GM23338 (cell line): Measurements from ENCODE around the gene ATP1B3. TPM values are rescaled to one million over a fixed set of nuclear protein-coding genes. Genes with fewer than 3 reads are reported as not detected.
A peak's percentile ranks its signal among the peaks of the same experiment; 100 is the strongest.
"Not testable (repeated sequence)": the region's sequence is repeated elsewhere in the genome, so short reads cannot be mapped to it uniquely, and the experiment has no call there.

Experiments
- ATAC-seq: fragments of 200-7000 bp; cut with Tn5 transposase; 3 replicates; pipeline ENCODE4 v1.9.1; 2020
- DNase-seq: peaks from one replicate; pipeline ENCODE4 v3.0.0-alpha.2; 2015; ENCODE audit warnings: low spot score
- H2AFZ ChIP-seq: fragments of 200-600 bp; sonication (generic); 2 replicates; pipeline ENCODE4 v1.8.0; 2016; ENCODE audit warnings: antibody characterized with exemption, mild to moderate bottlenecking, moderate library complexity
- H3F3A ChIP-seq: fragments of 200-600 bp; sonication (generic); replicated peaks from 2 replicates; pipeline ENCODE4 v1.8.0; 2017; ENCODE audit warnings: antibody characterized with exemption, mixed run types, low read depth
- H3K27ac ChIP-seq: fragments of 200-600 bp; sonication (generic); 2 replicates; pipeline ENCODE4 v1.6.1; 2016; ENCODE audit warnings: low read depth
- H3K27me3 ChIP-seq: fragments of 200-600 bp; sonication (generic); 2 replicates; pipeline ENCODE4 v1.8.0; 2016; ENCODE audit warnings: mild to moderate bottlenecking, mixed run types, moderate library complexity; ENCODE audit not compliant: insufficient read depth
- H3K36me3 ChIP-seq: fragments of 200-600 bp; sonication (generic); 2 replicates; pipeline ENCODE4 v1.8.0; 2016; ENCODE audit warnings: mild to moderate bottlenecking; ENCODE audit not compliant: insufficient read depth
- H3K4me1 ChIP-seq: fragments of 200-600 bp; sonication (generic); 2 replicates; pipeline ENCODE4 v1.8.0; 2016; ENCODE audit warnings: mild to moderate bottlenecking, moderate library complexity; ENCODE audit not compliant: insufficient read depth
- H3K4me2 ChIP-seq: fragments of 200-600 bp; sonication (generic); 2 replicates; pipeline ENCODE4 v1.7.1; 2017; ENCODE audit warnings: mixed run types
- H3K4me3 ChIP-seq: fragments of 200-600 bp; sonication (generic); 2 replicates; pipeline ENCODE4 v1.6.1; 2016; ENCODE audit warnings: mixed run types
- H3K79me2 ChIP-seq: fragments of 200-600 bp; sonication (generic); replicated peaks from 2 replicates; pipeline ENCODE4 v1.8.0; 2017; ENCODE audit warnings: mild to moderate bottlenecking; ENCODE audit not compliant: insufficient read depth
- H3K9me2 ChIP-seq: fragments of 200-600 bp; sonication (generic); 2 replicates; pipeline ENCODE4 v1.8.0; 2017; ENCODE audit not compliant: insufficient read depth
- H4K20me1 ChIP-seq: fragments of 200-600 bp; sonication (generic); replicated peaks from 2 replicates; pipeline ENCODE4 v1.8.0; 2017; ENCODE audit warnings: mild to moderate bottlenecking; ENCODE audit not compliant: insufficient read depth
- H3K27ac Mint-ChIP-seq: 2 replicates; pipeline ENCODE4 v1.8.0; 2020; ENCODE audit warnings: inconsistent platforms, mild to moderate bottlenecking, moderate library complexity, mixed read lengths
- H3K27me3 Mint-ChIP-seq: 3 replicates; pipeline ENCODE4 v1.8.0; 2022; ENCODE audit warnings: low read depth, mild to moderate bottlenecking, moderate library complexity, mixed read lengths, inconsistent platforms; ENCODE audit not compliant: insufficient read depth, poor library complexity
- H3K36me3 Mint-ChIP-seq: 3 replicates; pipeline ENCODE4 v1.8.0; 2021; ENCODE audit warnings: low read depth, mild to moderate bottlenecking, inconsistent platforms, moderate library complexity, mixed read lengths
- H3K4me1 Mint-ChIP-seq: 3 replicates; pipeline ENCODE4 v1.8.0; 2020; ENCODE audit warnings: mild to moderate bottlenecking, inconsistent platforms, mixed read lengths
- H3K4me3 Mint-ChIP-seq: 3 replicates; pipeline ENCODE4 v1.8.0; 2021; ENCODE audit warnings: moderate library complexity, mild to moderate bottlenecking, inconsistent platforms, mixed read lengths
- H3K9me3 Mint-ChIP-seq: 3 replicates; pipeline ENCODE4 v1.8.0; 2020; ENCODE audit warnings: moderate library complexity, mild to moderate bottlenecking, inconsistent platforms, mixed read lengths
- CTCF ChIP-seq, 2 experiments: fragments of 200-600 bp in 1 of 2; sonication (generic) in 1 of 2; conservative IDR thresholded peaks; 2 replicates each; pipeline versions ENCODE4 v1.5.1 to v1.6.1; 2016 to 2017; ENCODE audit warnings: antibody characterized with exemption in 2 of 2, low read depth in 2 of 2, mild to moderate bottlenecking in 2 of 2, moderate library complexity in 1 of 2
- EZH2 ChIP-seq: fragments of 200-600 bp; sonication (generic); IDR thresholded peaks from one replicate; pipeline ENCODE4 v1.8.0; 2017; ENCODE audit warnings: antibody characterized with exemption, mild to moderate bottlenecking, low read depth; ENCODE audit not compliant: unreplicated experiment
- JUNB ChIP-seq: IDR thresholded peaks from one replicate; pipeline ENCODE4 v1.6.1; 2016; ENCODE audit warnings: antibody characterized with exemption; ENCODE audit not compliant: unreplicated experiment
- NANOG ChIP-seq: IDR thresholded peaks from 2 replicates; pipeline ENCODE4 v1.6.1; 2016; ENCODE audit warnings: antibody characterized with exemption, borderline replicate concordance
- POLR2AphosphoS5 ChIP-seq: IDR thresholded peaks from 2 replicates; pipeline ENCODE4 v1.6.1; 2016; ENCODE audit warnings: antibody characterized with exemption, low read depth
- ZNF114 ChIP-seq: fragments of 250-450 bp; sonication (Bioruptor Pico); IDR thresholded peaks from 2 replicates; pipeline ENCODE4 v1.5.0; 2020; ENCODE audit warnings: mild to moderate bottlenecking, moderate library complexity
- ZNF331 ChIP-seq: fragments of 250-450 bp; sonication (Bioruptor Pico); IDR thresholded peaks from 2 replicates; pipeline ENCODE4 v1.5.0; 2020; ENCODE audit warnings: low read depth, mild to moderate bottlenecking, moderate library complexity
- ZNF462 ChIP-seq: fragments of 250-450 bp; sonication (Bioruptor Pico); IDR thresholded peaks from 2 replicates; pipeline ENCODE4 v1.5.0; 2020; ENCODE audit warnings: mild to moderate bottlenecking, moderate library complexity
- polyA plus RNA-seq: library from polyadenylated mRNA; unstranded; fragments of >200 nt; fragmentation: Nextera tagmentation; extraction: Ambion mirVana; gene quantifications from 2 replicates; pipeline ENCODE4 v1.2.1, GENCODE V29; 2016
- total RNA-seq: library from RNA; depleted of rRNA; stranded (reverse); fragments of >200 nt; shearing (Covaris generic); gene quantifications from 2 replicates; pipeline ENCODE4 v1.2.3, GENCODE V29; 2014

Gene ATP1B3
- total and polyA plus RNA-seq, 2 experiments from 2014 or later, result 135 to 315 TPM

GRCh38 chr3:141909986-141910385 lies 33.5 kb downstream of the ATP1B3 start:
- H3K27ac ChIP-seq, H3K4me1 ChIP-seq, H3K4me3 Mint-ChIP-seq, H3K4me3 ChIP-seq, H3K79me2 ChIP-seq, H4K20me1 ChIP-seq, DNase-seq, H3K27me3 ChIP-seq, H3F3A ChIP-seq, H3K27me3 Mint-ChIP-seq, ATAC-seq, H3K27ac Mint-ChIP-seq, H3K4me2 ChIP-seq, H3K9me2 ChIP-seq, H3K4me1 Mint-ChIP-seq, H2AFZ ChIP-seq, H3K9me3 Mint-ChIP-seq: not testable (repeated sequence)
- H3K36me3 ChIP-seq, result peaks cover 25% of the 10 kb centered on the region; the same call in 1 of the 2 replicates
- peaks cover 90% of the 10 kb centered on the region for H3K36me3 Mint-ChIP-seq

- Mint-ChIP-seq H3K27me3 (peaks cover 1% of the 10 kb centered on the region), H3K36me3 (peaks cover 93% of the 10 kb centered on the region), H3K27ac (no peak overlapping the region), H3K4me3 (no peak overlapping the region), H3K4me1 (no peaks in the 10 kb centered on the region), H3K9me3 (peaks cover 6% of the 10 kb centered on the region; the same call in 2 of the 3 replicates)
- no peaks in the 10 kb centered on the region for H3K27me3 ChIP-seq
- ATAC-seq (peak; percentile 71), DNase-seq (peak; percentile 78)
- no peak overlapping the region for H3K4me3 ChIP-seq
- TF ChIP-seq POLR2AphosphoS5, result no peak
- TF ChIP-seq CTCF (conservative IDR thresholded peaks at IDR 0.05; ENCODE audit: low read depth in 2 of 2), result peak; percentile 82 to 84
- H2AFZ ChIP-seq, result no peak overlapping the region
- no peak overlapping the region for H3K4me2 ChIP-seq
- no peaks in the 10 kb centered on the region for H3F3A ChIP-seq
- no peaks in the 10 kb centered on the region for H3K79me2 ChIP-seq
- peaks cover 13% of the 10 kb centered on the region; the same call in 1 of the 2 replicates for H3K36me3 ChIP-seq
- H4K20me1 ChIP-seq, result 0 out of 2 replicates have a peak, but pooled peaks cover 10% of the 10 kb centered on the region
- no peaks in the 10 kb centered on the region for H3K9me2 ChIP-seq
- H3K4me1 ChIP-seq, result no peaks in the 10 kb centered on the region
- H3K27ac ChIP-seq, result no peak overlapping the region
Measured at GRCh38 chr3:141913150-141913811, 36.8 kb downstream of the ATP1B3 start.

GRCh38 chr3:141914311-141914710 lies 37.9 kb downstream of the ATP1B3 start:
- peaks cover 91% of the 10 kb centered on the region for H3K36me3 Mint-ChIP-seq
- no peaks in the 10 kb centered on the region for H3K4me1 ChIP-seq
- H3K9me2 ChIP-seq, result no peaks in the 10 kb centered on the region
- peaks cover 6% of the 10 kb centered on the region; the same call in 2 of the 3 replicates for H3K9me3 Mint-ChIP-seq
- no peak for DNase-seq
- no peak overlapping the region for H3K4me3 Mint-ChIP-seq
- 0 out of 2 replicates have a peak, but pooled peaks cover 10% of the 10 kb centered on the region for H4K20me1 ChIP-seq
- H3K27me3 ChIP-seq, result no peaks in the 10 kb centered on the region
- H3K4me2 ChIP-seq, result no peak overlapping the region
- ATAC-seq, result no peak
- peaks cover 1% of the 10 kb centered on the region for H3K27me3 Mint-ChIP-seq
- H3F3A ChIP-seq, result no peaks in the 10 kb centered on the region
- no peak overlapping the region for H3K4me3 ChIP-seq
- peaks cover 12% of the 10 kb centered on the region; the same call in 1 of the 2 replicates for H3K36me3 ChIP-seq
- H3K4me1 Mint-ChIP-seq, result no peaks in the 10 kb centered on the region
- H3K27ac ChIP-seq, result no peak overlapping the region
- H2AFZ ChIP-seq, result no peak overlapping the region
- no peaks in the 10 kb centered on the region for H3K79me2 ChIP-seq
- no peak overlapping the region for H3K27ac Mint-ChIP-seq
- no peak for TF ChIP-seq ZNF462 (CRISPR knock-in tag)
- no peak for TF ChIP-seq ZNF114 (CRISPR knock-in tag)
- no peak for TF ChIP-seq JUNB
- TF ChIP-seq POLR2AphosphoS5, result no peak
- TF ChIP-seq EZH2, result no peak
- no peak for TF ChIP-seq ZNF331
- TF ChIP-seq NANOG, result no peak
